Erythroblast (primary cell): ENCODE measurements around the gene DDR1.
"Not testable (repeated sequence)": the region's sequence is repeated elsewhere in the genome, so short reads cannot be mapped to it uniquely, and the experiment has no call there.

Experiments
- DNase-seq, 2 experiments: peaks; one replicate each; lab custom pipeline; 2025; lab: John Stamatoyannopoulos, UW
- GATA1 ChIP-seq: IDR thresholded peaks from 2 replicates; pipeline ENCODE4 v1.6.1; 2011; ENCODE audit warnings: low read depth, mild to moderate bottlenecking, control low read depth, low read length, moderate library complexity
- POLR2A ChIP-seq: IDR thresholded peaks from 2 replicates; pipeline ENCODE4 v1.6.1; 2011; ENCODE audit warnings: mild to moderate bottlenecking, low read length

DDR1 gene

DNA sequence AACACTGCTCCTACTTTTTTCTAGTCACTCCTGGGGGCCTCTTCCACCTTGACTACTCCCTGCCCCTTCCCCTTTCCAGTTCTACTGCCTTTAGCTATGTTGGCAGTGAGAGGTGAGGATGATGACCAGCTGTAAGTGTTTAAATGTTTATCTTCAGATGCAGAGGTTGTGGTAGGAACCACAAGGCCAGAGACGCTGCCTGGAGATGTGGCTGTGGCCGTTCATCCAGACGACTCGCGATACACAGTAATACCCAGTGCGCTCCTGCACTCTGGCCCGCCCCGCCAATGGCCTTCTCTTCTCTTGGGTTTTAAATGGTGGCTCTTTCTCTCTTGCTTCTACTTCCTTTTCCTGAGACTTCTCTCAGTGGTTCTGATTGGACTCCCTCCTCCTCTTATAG lies 34.4 kb downstream of the DDR1 start:
- TF ChIP-seq POLR2A: no peak
- TF ChIP-seq GATA1: no peak

DNA sequence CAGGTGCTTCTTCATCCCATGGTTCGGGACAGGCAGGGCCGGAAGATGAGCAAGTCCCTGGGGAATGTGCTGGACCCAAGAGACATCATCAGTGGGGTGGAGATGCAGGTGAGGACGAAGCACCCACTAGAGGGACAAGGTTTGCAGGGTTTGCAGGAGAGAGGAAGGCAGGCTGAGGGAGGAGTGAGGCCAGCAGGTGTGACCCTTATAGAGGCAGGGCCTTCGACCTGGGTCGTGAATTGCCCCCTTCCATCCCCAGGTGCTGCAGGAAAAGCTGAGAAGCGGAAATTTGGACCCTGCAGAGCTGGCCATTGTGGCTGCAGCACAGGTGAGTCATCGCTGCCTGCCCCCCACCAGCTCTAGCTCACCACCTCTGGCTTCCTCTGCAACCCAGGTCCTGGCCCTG lies 38.1 kb downstream of the DDR1 start:
- TF ChIP-seq POLR2A: no peak
- no peak for TF ChIP-seq GATA1
- DNase-seq: no peak

More for the DNA sequence above, 34.4 kb downstream of the DDR1 start:
- DNase-seq: no peak

DNA sequence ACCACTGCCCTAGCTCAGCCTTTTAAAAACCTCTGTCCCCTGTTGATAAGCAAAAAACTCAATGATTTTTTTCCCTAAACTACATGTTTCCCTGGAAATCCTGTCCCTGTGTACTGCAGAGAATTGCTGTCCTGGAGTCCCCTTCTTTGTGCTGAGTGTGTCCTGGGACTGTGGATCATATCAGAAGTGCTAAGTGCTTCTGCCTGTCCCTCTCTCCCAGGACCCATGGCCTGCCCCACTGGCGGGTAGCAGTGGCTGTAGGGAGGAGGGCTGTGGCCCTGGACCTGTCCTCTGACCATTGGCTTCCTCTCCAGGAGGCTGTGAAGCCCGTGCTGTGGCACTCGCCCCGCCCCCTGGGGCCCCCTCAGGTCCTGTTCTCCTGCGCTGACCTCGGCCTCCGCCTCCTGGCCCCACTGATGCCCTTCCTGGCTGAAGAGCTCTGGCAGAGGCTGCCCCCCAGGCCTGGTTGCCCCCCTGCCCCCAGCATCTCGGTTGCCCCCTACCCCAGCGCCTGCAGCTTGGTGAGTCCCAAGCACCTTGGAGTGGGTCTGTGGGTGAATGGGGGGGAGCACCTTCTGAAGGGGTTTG lies 39.8 kb downstream of the DDR1 start:
- DNase-seq: not testable (repeated sequence)

DNA sequence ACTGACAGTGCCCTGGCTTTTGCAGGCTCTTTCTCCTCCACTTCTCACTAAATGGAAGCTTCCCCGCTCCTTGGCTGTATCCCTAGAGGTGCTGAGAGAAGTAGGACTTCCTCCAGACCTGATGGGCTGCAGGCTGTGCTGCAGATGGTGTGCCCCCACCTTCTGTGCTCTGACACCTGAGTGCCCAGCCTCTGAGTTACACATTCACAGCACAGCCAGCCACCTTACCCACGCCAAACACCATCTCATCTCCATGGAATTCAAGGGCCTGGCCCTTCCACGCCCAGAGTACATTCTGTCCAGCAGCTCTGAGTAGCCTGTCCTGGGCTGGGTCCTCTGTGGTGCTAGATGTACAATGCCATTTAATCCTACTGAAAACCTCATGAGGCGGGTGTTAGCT lies 42.3 kb downstream of the DDR1 start:
- TF ChIP-seq GATA1 (no peak), POLR2A (no peak)
- DNase-seq: no peak

DNA sequence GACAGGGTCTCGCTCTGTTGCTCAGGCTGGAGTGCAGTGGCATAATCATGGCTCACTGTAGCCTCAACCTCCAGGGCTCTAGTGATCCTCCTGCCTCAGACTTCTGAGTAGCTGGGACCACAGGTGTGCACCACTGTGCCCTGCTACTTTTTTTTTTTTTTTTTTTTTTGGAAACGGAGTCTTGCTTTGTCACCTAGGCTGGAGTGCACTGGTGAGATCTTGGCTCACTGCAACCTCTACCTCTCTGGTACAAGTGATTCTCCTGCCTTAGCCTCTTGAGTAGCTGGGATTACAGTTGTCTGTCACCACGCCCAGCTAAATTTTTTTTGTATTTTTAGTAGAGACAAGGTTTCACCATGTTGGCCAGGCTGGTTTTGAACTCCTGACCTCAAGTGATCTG lies 42.8 kb downstream of the DDR1 start:
- DNase-seq: not testable (repeated sequence)

DNA sequence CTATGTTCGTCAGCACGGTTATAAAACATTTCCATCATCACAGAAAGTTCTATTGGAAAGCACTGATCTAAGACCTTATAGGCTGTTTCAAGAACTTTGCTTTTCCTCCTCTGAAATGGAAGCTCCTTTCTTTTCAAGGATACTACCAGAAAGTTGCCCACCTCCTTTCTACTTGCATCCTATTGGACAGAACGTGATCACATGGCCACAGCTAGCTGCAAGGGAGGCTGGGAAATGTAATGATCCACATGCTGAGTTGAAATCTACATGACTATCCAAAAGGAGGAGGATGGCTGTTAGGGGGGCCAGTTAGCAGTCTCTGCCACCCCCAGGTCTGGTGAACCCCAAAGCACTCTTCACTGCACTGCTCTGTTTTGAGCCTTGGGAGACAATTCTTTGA lies 44.4 kb downstream of the DDR1 start:
- TF ChIP-seq GATA1 (no peak), POLR2A (no peak)
- no peak for DNase-seq

DNA sequence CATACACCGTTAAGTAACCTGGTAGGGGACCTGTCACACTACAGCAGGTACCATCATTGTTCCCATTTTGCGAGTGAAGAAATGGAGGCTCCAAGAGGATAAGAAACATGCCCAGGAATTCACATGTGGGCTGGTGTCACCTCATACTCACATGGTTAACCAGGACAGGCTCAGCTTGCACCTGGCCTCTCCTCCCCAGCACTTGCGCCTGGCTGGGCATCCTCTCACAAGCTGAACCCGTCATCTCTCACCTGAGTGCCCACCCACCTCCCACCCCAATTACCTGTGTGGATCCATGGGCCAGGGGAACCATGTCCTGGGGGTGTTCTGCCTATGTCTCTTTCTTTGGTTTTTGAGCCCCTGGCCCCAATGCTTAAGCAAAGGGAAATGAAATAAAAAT lies 46.2 kb downstream of the DDR1 start:
- no peak for TF ChIP-seq GATA1
- no peak for TF ChIP-seq POLR2A
- no peak for DNase-seq

DNA sequence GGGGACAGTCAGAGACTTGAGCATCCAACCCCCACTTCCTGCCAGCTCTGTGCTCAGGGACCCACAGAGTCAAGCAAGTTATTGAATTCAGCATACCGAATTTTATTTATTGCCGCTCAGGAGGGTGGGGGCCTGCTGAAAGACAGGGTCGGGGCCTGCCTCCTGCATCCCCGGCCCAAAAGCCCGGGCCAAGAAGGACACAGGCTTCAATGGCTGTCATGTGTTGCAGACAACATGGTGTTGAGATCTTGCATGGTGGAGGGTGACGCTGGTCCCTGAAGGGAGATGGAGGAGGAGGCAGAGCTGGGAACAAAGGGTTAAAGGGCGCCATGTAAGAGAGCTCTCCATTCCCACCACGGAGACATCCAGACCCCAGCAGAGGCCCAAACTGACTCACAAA lies 47.0 kb downstream of the DDR1 start:
- TF ChIP-seq GATA1: no peak
- TF ChIP-seq POLR2A: no peak
- DNase-seq: no peak

DNA sequence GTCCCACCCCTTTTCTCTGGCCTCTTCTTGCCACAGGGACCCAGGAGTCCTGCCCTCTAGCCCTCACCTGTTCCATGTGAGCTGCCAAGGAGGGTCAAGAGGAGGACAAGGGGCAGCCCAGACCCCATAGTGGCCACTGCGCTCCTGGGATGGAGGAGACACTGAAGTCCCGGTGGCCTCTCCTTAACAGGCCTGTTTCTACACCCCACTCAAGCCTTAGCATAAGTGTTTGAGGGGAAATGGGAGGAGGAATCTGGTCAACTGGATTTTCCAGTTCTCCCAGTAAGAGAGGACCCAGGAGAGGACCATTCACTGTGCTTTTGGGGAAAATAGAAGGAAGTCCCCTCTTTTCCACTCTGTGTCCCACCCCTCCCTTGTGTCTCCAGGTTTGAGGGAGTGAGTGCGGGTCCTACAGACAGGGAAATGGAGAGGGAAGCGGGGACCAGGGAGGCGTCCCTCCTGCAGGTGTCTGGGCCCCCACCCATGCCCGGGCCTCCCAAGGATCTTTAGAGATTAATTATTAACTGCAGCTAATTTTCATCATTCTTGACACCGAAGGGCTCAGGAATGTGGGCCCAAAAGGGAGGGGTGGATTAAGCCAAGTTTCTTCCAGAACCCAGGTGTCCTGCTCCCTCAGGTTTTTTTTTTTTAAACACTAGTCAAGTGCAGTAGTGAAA lies 47.8 kb downstream of the DDR1 start, which contains the start of gene SFTA2:
Gene SFTA2 (minus strand): TSS at position 202 of the 677 bp plus-strand sequence. CDS start 74 bp downstream, at position 128.
- TF ChIP-seq POLR2A (no peak), GATA1 (no peak)
- DNase-seq: no peak

DNA sequence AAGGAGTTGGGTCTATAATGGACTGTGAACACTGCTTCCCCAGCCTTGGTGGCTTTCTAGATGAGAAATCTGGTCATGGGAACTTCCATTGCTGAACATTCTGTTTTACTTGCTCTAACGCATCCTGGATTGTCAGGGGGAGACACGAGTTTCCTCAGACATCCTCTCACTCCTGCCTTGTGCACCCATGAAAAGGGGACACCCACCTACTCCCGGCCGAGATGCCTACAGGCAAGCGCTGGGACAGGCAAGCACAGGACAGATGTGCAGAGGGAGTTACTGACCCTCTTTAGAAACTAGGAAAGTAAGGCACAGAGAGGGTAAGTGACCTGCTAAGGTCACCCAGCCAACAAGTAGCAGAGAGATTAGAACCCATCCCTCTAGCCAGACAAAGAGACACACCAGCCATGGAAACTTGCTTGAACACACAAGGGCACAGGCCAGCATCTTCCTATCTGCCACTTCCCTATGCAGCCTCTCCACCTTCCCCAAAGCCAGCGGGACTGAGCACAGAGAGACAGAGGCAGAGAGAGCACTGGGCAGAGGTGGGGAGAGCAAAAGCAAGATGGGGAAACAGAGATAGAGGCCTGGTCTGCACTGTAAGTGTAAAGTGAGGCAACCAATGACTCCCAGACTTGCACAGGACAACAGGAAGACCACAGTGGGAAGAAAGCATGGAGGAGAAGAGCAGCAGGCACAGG lies 48.5 kb downstream of the DDR1 start:
- TF ChIP-seq POLR2A (no peak), GATA1 (no peak)
- DNase-seq: no peak

DNA sequence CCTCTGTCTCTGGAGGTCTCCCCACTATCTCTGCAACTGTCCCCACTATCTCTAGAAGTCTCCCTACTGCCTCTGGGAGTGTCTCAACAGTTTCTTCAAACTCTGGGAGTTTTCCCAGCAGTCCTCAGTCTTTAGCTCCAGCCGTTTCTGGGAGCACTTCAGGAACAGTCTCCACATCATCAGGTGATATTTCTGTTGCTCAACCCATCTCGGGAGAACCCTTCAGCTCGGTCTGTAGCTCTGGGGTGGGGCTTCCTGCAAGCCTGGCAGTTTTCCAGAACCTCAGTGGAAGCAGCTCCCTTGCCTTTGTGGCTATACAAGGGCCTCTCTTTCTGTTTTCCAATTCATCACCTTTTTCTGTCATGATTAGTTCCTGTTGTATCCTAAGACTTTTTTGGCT lies 50.7 kb downstream of the DDR1 start:
- no peak for TF ChIP-seq POLR2A
- no peak for TF ChIP-seq GATA1
- no peak for DNase-seq

DNA sequence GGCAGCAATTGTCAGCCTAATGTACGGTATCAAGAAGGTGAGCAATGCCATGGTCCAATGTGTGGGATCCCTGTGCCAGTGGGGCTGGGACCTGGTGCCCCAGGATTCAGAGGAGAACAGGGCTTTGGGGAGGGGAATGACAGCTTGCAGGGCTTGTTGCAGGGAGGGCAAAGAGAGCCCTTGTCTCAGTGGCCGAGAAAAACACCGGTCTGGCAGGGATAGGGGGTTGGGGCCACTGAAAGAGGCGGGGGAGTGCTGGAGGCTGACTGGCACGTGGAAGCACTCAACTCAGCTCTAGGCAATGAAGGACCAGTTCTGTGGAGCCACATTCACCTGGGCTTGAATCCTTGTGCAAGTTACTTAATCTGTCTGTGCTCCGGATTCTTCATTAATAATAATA lies 52.9 kb downstream of the DDR1 start:
- no peak for DNase-seq
- TF ChIP-seq GATA1: no peak
- no peak for TF ChIP-seq POLR2A

DNA sequence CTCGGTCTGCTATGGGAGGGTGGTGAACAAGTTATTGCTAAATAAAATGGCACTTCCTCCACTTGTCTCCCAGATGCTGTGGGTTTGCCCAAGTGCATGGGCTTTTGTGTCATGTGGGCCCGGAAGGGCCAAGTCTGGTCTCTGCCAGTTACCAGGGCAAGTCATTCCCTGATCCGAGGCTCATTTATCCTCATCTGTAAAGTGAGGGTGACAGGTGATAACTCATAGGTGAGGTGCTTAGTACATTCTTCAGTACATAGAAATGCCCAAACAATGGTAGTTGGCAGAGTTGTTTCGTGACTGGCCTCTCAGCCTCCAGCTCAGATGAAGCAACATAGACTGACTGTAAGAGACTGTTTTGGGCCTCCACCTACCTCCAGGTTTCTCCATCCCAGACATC lies 54.4 kb downstream of the DDR1 start:
- TF ChIP-seq GATA1: no peak
- TF ChIP-seq POLR2A: no peak
- DNase-seq: no peak

DNA sequence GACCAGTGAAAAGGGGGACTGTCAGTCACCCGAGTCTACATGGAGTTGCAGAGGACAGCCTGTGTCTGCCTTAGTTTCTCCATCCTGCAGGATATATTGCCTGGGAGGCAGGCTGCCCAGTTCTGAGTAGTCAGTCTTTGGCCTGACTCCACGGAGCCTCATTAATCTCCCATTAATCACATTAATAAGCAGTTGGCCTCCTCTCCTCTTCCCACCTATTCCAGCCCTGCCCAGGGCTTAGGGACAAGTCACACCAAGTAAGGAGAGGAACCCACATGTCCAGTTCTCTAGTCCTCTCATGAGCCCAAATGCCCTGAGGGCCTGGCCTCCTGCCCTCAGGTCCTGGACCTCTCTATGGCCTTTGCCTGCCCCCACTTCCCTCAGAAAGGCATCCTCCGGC lies 55.2 kb downstream of the DDR1 start:
- DNase-seq: no peak
- TF ChIP-seq GATA1: no peak
- TF ChIP-seq POLR2A: no peak

DNA sequence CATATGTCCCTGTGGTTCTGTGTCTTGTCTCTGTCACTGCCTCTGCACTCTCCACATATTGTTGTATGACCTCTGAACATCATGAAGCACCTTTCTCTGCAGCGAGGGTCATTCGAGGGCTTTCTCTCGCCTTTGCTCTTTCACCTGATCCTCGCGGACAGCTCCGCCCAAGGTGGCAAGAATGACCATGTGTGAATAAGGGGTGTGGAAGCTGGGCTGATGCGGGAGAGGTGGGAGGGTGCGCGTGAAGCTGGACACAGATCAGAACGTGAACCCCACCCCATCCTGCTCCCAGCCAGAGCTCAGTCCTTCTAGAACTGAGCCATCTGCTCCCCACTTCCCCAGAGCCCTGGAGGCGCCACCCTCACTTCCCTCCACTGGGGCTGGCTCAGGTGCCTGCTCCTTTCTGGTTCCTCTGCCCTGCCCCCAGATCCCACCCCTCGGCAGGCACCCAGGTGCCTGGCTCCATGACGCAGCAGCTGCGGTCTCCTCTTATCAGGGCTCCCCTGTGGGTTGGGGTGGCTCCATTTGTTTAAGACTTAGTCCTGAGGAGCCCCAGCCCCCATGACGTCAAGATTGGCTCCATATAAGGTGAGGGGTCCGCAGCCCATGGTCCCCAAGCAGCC lies 56.2 kb downstream of the DDR1 start, which contains the start of gene MUCL3:
Gene MUCL3 (plus strand): TSS at position 613 of the 626 bp plus-strand sequence. CDS start 27 bp downstream, outside the sequence.
- TF ChIP-seq GATA1 (no peak), POLR2A (no peak)
- DNase-seq: no peak
